ENCODE data around the gene BTAF1. TPM values are rescaled to one million over a fixed set of nuclear protein-coding genes. Genes with fewer than 3 reads are reported as not detected.

BTAF1 gene
- total RNA-seq, 1 experiment from 2014 or later = 49.6 TPM

DNA sequence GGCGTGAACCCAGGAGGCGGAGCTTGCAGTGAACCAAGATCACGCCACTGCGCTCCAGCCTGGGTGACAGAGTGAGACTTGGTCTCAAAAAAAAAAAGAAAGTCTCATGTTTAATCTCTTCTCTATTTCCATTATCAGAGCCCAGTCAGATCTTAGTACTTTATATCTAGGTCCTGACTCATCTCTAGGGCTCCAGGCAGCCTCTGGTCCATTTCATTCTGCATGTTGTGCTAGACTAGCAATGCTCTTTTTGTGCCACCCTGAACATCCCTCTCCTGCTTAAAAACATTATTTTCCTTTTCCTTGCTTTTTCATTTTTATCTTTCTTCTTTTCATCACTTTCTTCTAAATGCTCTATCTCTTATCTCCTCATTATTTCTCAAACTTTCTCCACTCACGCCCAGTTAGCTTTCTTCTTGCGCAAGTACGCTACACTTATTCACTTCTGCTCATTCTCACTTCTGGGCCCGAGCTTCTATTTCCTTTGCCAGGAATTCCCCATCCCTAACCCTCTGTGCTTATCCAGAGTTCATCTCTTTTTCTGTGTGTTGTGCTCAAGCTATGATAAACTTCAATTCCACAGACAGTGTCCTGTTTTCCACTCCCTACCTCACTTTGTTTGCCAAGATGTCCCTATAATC lies 63.9 kb downstream of the BTAF1 start:
- TF ChIP-seq ZNF317 (CRISPR knock-in tag; IDR thresholded peaks at IDR 0.05; ENCODE audit: borderline replicate concordance, low read depth) (no peak), FOXJ3 (CRISPR knock-in tag; IDR thresholded peaks at IDR 0.05; ENCODE audit: borderline replicate concordance) (no peak), PREB (CRISPR knock-in tag; IDR thresholded peaks at IDR 0.05; ENCODE audit: borderline replicate concordance) (no peak), AR (CRISPR knock-in tag; IDR thresholded peaks at IDR 0.05) (no peak)
- ChIA-PET POLR2A (no interaction called here), CTCF (no interaction called here)
- H3K9me3 Mint-ChIP-seq = no peaks in the 10 kb centered on the region
- H3K4me1 Mint-ChIP-seq = no peaks in the 10 kb centered on the region
- no peaks in the 10 kb centered on the region for H3K27me3 Mint-ChIP-seq (ENCODE audit: low read depth)
- H3K4me3 Mint-ChIP-seq = no peak overlapping the region
- H3K27ac Mint-ChIP-seq = peak overlapping the region; percentile 12
- DNase-seq (ENCODE audit: low spot score) (no peak), ATAC-seq (no peak)
- peaks cover 61% of the 10 kb centered on the region for H3K36me3 Mint-ChIP-seq

DNA sequence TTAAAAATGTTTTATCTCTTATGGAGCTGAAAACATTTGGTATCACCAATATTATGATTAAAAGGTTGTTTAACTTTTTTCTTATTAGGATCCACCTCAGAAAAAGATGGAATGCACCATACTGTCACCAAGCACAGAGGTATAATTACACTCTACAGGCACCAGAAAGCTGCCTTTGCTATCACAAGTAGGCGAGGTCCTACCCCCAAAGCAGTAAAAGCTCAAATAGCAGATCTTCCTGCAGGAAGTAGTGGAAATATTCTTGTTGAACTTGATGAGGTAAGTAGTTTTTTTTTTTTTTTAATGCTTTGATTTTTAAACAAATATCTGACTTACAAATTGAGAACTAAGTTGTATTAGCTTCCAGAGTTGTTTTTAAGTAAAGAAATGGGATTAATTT lies 68.5 kb downstream of the BTAF1 start:
- Mint-ChIP-seq H3K4me3 (no peak overlapping the region), H3K9me3 (no peaks in the 10 kb centered on the region)
- POLR2A ChIA-PET = no interaction called here
- TF ChIP-seq, protein P1, sequence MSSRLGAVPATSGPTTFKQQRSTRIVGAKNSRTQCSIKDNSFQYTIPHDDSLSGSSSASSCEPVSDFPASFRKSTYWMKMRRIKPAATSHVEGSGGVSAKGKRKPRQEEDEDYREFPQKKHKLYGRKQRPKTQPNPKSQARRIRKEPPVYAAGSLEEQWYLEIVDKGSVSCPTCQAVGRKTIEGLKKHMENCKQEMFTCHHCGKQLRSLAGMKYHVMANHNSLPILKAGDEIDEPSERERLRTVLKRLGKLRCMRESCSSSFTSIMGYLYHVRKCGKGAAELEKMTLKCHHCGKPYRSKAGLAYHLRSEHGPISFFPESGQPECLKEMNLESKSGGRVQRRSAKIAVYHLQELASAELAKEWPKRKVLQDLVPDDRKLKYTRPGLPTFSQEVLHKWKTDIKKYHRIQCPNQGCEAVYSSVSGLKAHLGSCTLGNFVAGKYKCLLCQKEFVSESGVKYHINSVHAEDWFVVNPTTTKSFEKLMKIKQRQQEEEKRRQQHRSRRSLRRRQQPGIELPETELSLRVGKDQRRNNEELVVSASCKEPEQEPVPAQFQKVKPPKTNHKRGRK (CRISPR knock-in tag; IDR thresholded peaks at IDR 0.05; ENCODE audit: borderline replicate concordance) = no peak
- TF ChIP-seq ZNF532 (CRISPR knock-in tag; IDR thresholded peaks at IDR 0.05; ENCODE audit: borderline replicate concordance) (no peak), NR3C1 (CRISPR knock-in tag; conservative IDR thresholded peaks at IDR 0.05; ENCODE audit: low read depth) (no peak), IRF1 (CRISPR knock-in tag; IDR thresholded peaks at IDR 0.05) (no peak), ZNF263 (CRISPR knock-in tag; IDR thresholded peaks at IDR 0.05; ENCODE audit: low read depth) (no peak), CREM (CRISPR knock-in tag; IDR thresholded peaks at IDR 0.05) (no peak), ZNF281 (CRISPR knock-in tag; IDR thresholded peaks at IDR 0.05) (no peak), SMAD4 (CRISPR knock-in tag; IDR thresholded peaks at IDR 0.05) (no peak), GTF2I (CRISPR knock-in tag; conservative IDR thresholded peaks at IDR 0.05) (no peak), CTCF (IDR thresholded peaks at IDR 0.05) (no peak), OVOL2 (CRISPR knock-in tag; IDR thresholded peaks at IDR 0.05; ENCODE audit: borderline replicate concordance) (no peak)
- TF ChIP-seq, protein P2, sequence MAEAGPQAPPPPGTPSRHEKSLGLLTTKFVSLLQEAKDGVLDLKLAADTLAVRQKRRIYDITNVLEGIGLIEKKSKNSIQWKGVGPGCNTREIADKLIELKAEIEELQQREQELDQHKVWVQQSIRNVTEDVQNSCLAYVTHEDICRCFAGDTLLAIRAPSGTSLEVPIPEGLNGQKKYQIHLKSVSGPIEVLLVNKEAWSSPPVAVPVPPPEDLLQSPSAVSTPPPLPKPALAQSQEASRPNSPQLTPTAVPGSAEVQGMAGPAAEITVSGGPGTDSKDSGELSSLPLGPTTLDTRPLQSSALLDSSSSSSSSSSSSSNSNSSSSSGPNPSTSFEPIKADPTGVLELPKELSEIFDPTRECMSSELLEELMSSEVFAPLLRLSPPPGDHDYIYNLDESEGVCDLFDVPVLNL (CRISPR knock-in tag; IDR thresholded peaks at IDR 0.05; ENCODE audit: borderline replicate concordance, low read depth) = no peak

More for the DNA sequence above, 68.5 kb downstream of the BTAF1 start:
- Mint-ChIP-seq H3K27me3 (ENCODE audit: low read depth) (no peaks in the 10 kb centered on the region), H3K4me1 (no peaks in the 10 kb centered on the region), H3K36me3 (peaks cover 50% of the 10 kb centered on the region), H3K27ac (no peak overlapping the region)
- CTCF ChIA-PET = no interaction called here
- ATAC-seq = no peak
- DNase-seq (ENCODE audit: low spot score) = no peak
